Mammary epithelial cell (primary cell): Measurements from ENCODE around the gene FANCC.

Experiments used
- CTCF ChIP-seq, 2 donors: IDR thresholded peaks in 1 of 2; conservative IDR thresholded peaks in 1 of 2; 2 replicates each; pipeline ENCODE4 v1.5.1; 2011 to 2012; ENCODE audit warnings: inconsistent platforms in 2 of 2, low read length in 2 of 2, mild to moderate bottlenecking in 2 of 2, control low read depth in 1 of 2, low read depth in 1 of 2; ENCODE audit not compliant: insufficient read depth in 1 of 2; ENCODE audit errors: extremely low read depth in 1 of 2
- EZH2 ChIP-seq: IDR thresholded peaks from 2 replicates; pipeline ENCODE4 v1.6.1; 2012; ENCODE audit warnings: low read length, inconsistent platforms, borderline replicate concordance

GRCh38 chr9:95266649-95267048 lies 50.9 kb downstream of the FANCC start:
- TF ChIP-seq CTCF (conservative IDR thresholded peaks at IDR 0.05 in 1 of 2, IDR thresholded peaks at IDR 0.05 in 1 of 2; ENCODE audit: extremely low read depth in 1 of 2, insufficient read depth in 1 of 2, low read depth in 1 of 2, low read length in 2 of 2) (no peak), EZH2 (no peak)
